Endothelial cell (in vitro differentiated cells): ENCODE measurements around the gene CFAP46. TPM values are rescaled to one million over a fixed set of nuclear protein-coding genes. Genes with fewer than 3 reads are reported as not detected.

Experiments used
- DNase-seq: peaks from one replicate; pipeline ENCODE4 v3.0.0; 2021; ENCODE audit warnings: low spot score
- H3K27ac Mint-ChIP-seq: one replicate; pipeline ENCODE4 v1.8.0; 2021; ENCODE audit warnings: mixed read lengths, inconsistent platforms; ENCODE audit not compliant: unreplicated experiment
- H3K27me3 Mint-ChIP-seq: one replicate; pipeline ENCODE4 v1.8.0; 2021; ENCODE audit warnings: mild to moderate bottlenecking, moderate library complexity, mixed read lengths, inconsistent platforms; ENCODE audit not compliant: unreplicated experiment
- H3K36me3 Mint-ChIP-seq: one replicate; pipeline ENCODE4 v1.8.0; 2021; ENCODE audit warnings: mild to moderate bottlenecking, low read depth, mixed read lengths, inconsistent platforms; ENCODE audit not compliant: unreplicated experiment
- H3K4me1 Mint-ChIP-seq: one replicate; pipeline ENCODE4 v1.8.0; 2021; ENCODE audit warnings: mild to moderate bottlenecking, mixed read lengths, inconsistent platforms; ENCODE audit not compliant: unreplicated experiment
- H3K4me3 Mint-ChIP-seq: one replicate; pipeline ENCODE4 v1.8.0; 2021; ENCODE audit warnings: mild to moderate bottlenecking, mixed read lengths, inconsistent platforms; ENCODE audit not compliant: unreplicated experiment
- H3K9me3 Mint-ChIP-seq: one replicate; pipeline ENCODE4 v1.8.0; 2021; ENCODE audit warnings: mixed read lengths, inconsistent platforms; ENCODE audit not compliant: unreplicated experiment
- total RNA-seq: library from RNA; stranded (reverse); fragmentation: NEBNext Ultra II Directional; extraction: Animal tissue kit (Norgen Biotek cat#: 25700); gene quantifications from one replicate; pipeline ENCODE4 v1.2.1, GENCODE V29; 2021; ENCODE audit not compliant: unreplicated experiment
- TF ChIP-seq, protein P1 (sequence below): fragments of 200-600 bp; sonication (generic); IDR thresholded peaks from one replicate; pipeline ENCODE4 v1.5.0; 2021; ENCODE audit warnings: antibody characterized with exemption; ENCODE audit not compliant: unreplicated experiment

Gene CFAP46
- total RNA-seq, 1 donor from 2014 or later: 0.95 TPM

DNA sequence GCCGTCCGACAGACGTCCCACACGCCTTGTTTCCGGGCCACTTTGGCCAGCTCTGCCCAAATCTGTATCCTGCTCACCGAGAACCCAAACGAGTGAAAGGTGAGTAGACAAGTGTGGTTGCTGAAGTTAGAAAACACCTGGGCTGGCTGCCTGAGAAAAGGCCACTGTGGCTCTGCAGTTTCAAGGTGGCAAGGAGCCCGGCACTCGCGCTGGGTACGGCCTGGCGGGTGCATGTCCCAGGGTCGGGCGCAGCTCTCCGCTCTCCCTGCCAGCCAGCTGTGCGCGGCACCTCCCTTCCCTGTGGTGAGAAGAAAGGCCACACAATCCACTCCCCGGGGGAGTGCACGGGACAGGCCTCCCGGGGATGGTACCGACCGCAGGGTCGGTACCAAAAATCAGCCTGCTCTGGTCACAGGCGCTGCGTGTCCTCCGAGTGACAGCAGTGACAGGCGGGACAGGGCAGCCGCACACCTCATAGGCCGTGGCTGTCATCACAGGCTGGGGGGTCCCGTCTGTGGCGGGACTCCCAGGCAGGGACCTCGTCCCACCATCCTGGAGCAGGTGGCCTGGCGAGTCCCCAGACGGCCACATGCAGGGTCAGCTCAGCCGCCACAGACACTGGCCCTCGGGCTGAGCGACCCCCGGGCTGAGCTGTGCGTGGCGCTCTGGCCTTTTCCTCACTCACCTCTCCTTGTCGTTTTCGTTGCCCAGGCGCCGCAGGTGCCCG lies 22.8 kb downstream of the CFAP46 start:
- Mint-ChIP-seq H3K27me3 (no peaks in the 10 kb centered on the region), H3K27ac (no peak overlapping the region), H3K4me3 (no peak overlapping the region), H3K9me3 (no peaks in the 10 kb centered on the region), H3K36me3 (no peaks in the 10 kb centered on the region), H3K4me1 (no peaks in the 10 kb centered on the region)
- TF ChIP-seq, protein P1, sequence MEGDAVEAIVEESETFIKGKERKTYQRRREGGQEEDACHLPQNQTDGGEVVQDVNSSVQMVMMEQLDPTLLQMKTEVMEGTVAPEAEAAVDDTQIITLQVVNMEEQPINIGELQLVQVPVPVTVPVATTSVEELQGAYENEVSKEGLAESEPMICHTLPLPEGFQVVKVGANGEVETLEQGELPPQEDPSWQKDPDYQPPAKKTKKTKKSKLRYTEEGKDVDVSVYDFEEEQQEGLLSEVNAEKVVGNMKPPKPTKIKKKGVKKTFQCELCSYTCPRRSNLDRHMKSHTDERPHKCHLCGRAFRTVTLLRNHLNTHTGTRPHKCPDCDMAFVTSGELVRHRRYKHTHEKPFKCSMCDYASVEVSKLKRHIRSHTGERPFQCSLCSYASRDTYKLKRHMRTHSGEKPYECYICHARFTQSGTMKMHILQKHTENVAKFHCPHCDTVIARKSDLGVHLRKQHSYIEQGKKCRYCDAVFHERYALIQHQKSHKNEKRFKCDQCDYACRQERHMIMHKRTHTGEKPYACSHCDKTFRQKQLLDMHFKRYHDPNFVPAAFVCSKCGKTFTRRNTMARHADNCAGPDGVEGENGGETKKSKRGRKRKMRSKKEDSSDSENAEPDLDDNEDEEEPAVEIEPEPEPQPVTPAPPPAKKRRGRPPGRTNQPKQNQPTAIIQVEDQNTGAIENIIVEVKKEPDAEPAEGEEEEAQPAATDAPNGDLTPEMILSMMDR: no peak
- DNase-seq: no peak

DNA sequence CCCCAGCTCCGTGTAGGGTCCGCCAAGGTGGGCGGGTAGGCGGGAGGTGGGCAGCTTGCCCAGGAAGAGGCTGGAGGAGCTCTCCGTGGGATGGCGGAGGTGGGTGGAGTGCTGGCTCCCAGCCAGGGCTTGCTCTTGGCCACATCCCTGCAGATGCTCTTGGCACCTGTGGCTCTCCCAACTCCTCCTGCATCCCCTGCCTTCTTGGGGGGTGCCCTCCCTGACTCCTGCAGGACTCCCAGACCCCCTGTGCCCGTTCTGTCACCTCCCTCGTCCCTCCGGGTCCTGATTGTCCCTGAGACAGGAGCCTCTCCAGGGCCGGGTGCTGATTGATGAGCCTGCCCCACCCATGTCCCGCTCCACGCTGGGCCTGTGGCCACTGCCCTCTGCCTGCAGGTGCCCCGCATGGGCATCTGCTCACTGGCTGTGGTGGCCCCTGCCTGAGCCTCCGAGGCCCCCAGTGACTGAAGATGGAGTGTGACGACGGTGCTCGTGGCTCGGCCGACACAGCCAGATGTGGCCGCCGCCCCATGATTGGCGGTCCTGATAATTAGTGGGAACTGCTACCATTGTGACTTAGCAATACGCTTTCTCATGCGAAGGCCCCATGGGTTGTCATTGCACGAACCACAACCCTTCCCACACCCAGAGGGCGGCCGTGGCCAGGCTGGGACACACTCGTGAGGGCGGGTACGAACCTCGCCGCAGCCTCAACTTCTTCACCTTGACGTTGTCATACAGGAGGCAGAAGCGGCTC lies 23.6 kb downstream of the CFAP46 start:
- no peaks in the 10 kb centered on the region for H3K9me3 Mint-ChIP-seq
- no peak for DNase-seq
- H3K4me1 Mint-ChIP-seq: no peaks in the 10 kb centered on the region
- TF ChIP-seq, protein P1: no peak
- H3K27ac Mint-ChIP-seq: no peak overlapping the region
- H3K27me3 Mint-ChIP-seq: no peaks in the 10 kb centered on the region
- H3K36me3 Mint-ChIP-seq: no peaks in the 10 kb centered on the region
- H3K4me3 Mint-ChIP-seq: no peak overlapping the region

DNA sequence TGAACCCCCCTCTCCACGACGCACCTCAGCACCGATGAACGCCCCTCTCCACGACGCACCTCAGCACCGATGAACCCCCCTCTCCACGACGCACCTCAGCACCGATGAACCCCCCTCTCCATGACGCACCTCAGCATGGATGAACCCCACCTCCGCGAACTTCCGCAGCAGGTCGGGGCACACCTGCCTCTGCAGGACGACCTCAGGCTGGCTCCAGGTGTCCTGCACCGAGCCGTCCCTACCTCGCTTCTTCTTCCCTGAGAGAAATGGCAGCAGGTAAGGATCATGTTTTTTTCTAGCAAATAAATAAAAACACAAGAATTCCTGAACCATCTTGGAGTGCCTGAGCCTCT lies 24.1 kb downstream of the CFAP46 start:
- TF ChIP-seq, protein P1: no peak
- H3K4me1 Mint-ChIP-seq: no peaks in the 10 kb centered on the region

DNA sequence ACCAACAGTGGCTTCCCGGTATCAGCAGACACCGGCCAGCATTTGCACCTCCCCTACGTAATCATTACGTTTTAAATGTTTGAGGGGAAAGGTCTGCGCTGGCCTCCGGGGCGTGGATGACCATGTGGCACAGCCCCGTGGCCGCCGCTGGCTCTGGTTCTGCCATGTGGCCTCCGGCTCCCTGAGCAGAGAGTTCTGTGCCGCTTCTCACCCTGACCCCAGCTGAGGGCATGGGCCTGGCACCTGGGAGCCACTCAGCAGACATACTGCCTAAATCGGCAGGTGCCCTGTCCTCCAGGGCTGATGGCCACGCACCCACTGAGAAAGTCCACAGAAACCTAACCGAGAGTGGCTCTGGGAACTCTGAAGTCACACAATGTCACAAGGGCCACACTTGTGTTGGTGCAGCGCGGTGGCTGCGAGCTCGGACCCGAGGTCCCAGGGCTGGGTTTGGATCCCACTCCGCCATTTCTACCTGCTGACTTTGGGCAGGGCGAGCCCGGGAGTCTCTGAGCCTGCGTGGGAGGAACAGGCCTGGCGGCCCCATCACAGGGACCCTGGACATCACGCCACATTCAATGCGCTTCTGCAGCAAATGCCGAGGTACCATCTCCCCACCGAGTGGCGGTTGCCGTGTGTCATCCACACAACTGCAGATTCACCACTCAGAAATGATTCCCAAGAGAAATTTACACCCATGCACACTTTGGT lies 25.3 kb downstream of the CFAP46 start:
- H3K27me3 Mint-ChIP-seq: no peaks in the 10 kb centered on the region
- H3K4me3 Mint-ChIP-seq: no peak overlapping the region
- no peaks in the 10 kb centered on the region for H3K9me3 Mint-ChIP-seq
- TF ChIP-seq, protein P1: no peak
- H3K27ac Mint-ChIP-seq: peak overlapping the region; percentile 21
- DNase-seq: no peak
- no peaks in the 10 kb centered on the region for H3K4me1 Mint-ChIP-seq
- no peaks in the 10 kb centered on the region for H3K36me3 Mint-ChIP-seq

More for the DNA sequence above, 24.1 kb downstream of the CFAP46 start:
- Mint-ChIP-seq H3K36me3 (no peaks in the 10 kb centered on the region), H3K27me3 (no peaks in the 10 kb centered on the region), H3K27ac (no peak overlapping the region), H3K9me3 (no peaks in the 10 kb centered on the region), H3K4me3 (no peak overlapping the region)
- DNase-seq: no peak

DNA sequence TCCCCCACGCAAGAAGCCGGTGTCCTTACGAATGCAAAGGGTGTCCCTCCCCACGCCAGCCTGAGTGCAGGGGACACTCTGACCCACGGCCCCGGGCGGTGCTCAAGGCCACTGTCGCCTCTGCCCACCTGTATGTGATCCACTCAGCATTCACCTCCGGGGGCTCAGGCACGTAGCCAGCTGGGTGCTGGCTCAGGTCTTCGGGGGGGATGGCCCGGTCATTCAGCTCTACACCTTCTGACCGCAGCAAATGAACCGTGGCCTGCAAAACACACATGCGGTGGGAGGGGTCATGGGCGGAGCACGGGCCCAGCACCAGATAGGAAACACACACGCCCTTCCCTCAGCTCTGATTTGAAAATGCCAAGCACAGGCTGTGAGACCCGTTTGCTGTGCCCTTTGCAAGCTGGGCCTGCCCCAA lies 25.9 kb downstream of the CFAP46 start:
- H3K4me3 Mint-ChIP-seq: no peak overlapping the region
- TF ChIP-seq, protein P1: no peak
- DNase-seq: no peak
- no peak overlapping the region for H3K27ac Mint-ChIP-seq
- H3K36me3 Mint-ChIP-seq: no peaks in the 10 kb centered on the region
- H3K4me1 Mint-ChIP-seq: no peaks in the 10 kb centered on the region
- H3K27me3 Mint-ChIP-seq: no peaks in the 10 kb centered on the region
- H3K9me3 Mint-ChIP-seq: no peaks in the 10 kb centered on the region
